IPS-11a (cell line): ENCODE results near the gene CPNE8.

ENCODE experiments used
- H3K4me3 ChIP-seq: one replicate; pipeline ENCODE4 v1.5.1; 2013; ENCODE audit warnings: low read depth, low read length, control low read depth

Gene CPNE8

DNA sequence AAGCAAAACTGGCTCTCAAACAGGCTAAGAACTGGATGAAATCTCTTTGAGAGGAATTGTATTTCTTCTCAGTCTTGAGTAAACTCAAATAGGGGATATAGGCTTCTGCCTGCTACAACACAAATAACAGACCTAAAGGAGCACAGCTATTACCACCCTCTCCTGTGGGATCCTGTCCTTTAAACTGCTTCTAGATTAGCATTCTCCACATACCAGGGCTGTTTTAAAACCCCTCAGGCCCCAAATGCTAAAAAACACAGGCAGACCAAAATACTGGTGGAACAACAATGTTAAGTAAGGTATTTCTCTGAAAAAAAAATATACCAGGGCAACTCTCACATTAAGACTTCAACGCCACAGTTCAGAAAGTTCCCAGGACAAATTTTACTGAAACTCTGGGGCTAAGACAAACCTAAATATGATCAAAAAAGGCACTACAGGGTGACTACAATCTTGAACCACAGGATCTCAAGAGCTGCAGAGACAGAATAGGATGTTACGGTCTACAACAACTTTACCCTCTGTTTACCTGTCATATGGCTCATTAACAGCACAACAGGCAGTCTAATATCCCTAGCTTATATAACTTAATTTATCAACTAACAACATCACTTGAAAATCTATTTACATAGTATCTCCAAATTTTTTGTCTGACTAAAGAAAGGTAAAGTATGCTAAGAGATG, 7.2 kb downstream of the CPNE8 start:
- no peak overlapping the region for H3K4me3 ChIP-seq

DNA sequence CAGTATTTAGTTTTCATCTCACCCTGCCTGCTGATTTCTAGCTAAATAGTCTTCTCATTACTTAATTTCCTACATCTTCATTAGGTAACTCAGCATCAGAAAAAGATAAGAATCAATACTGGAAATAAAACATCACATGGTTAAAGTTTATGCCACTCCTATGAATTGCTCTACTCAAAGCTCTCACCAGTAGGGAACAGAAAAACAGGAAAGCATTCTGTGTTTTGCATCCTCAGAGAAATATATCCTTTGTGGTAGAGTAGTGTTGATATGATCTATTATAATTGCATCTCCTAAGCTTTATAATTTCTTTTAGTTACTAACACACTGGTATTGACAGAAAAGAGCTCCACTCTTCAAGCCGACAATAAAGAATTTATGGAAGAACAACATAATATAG, 9.9 kb downstream of the CPNE8 start:
- no peak overlapping the region for H3K4me3 ChIP-seq

DNA sequence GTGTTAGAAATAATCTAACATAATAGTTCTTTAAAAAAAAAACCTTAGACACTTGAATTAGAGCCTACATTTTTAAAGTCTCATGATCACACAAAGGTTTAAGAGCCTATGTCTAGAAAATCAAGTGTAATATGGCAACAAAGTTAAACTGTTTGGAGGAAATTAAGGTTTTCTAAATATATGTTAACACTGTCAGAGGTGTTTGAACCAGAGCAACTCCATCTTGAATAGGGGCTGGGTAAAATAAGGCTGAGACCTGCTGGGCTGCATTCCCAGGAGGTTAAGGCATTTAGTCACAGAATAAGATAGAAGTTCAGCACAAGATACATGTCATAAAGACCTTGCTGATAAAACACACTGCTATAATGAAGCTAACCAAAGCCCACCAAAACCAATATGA, 12.4 kb downstream of the CPNE8 start:
- H3K4me3 ChIP-seq = no peak overlapping the region

DNA sequence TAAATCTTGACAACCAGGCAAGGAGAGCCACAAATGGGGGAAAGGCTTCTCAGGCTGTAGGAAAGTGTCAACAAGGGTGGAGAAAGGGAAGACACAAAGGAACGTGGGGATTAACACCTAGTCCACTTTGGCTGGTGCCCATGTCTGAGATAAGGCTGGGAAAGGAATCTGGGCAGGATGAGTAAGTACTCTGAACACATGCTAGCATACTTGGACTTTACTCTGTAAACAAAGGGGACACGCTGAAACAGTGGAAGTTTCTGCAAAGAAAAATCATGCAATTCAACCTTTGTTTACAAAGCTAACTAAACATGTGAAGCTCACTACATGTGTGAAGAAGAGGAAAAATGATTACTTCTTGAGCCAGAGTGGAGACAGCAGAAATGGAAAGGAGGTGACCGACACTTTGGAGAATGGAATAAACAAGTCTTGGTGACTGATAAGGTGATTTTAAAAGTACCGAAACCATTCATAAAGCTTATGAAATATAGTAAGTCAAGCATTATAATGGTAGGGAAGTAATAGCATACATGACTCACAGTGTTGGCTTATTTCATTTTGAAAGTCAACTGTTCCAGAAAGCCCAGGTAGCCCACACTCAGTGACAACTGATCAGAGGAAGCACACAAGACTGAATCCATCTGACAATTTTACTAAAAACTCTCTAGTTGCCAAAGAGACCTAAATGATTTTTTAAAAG, 13.2 kb downstream of the CPNE8 start:
- H3K4me3 ChIP-seq = no peak overlapping the region

DNA sequence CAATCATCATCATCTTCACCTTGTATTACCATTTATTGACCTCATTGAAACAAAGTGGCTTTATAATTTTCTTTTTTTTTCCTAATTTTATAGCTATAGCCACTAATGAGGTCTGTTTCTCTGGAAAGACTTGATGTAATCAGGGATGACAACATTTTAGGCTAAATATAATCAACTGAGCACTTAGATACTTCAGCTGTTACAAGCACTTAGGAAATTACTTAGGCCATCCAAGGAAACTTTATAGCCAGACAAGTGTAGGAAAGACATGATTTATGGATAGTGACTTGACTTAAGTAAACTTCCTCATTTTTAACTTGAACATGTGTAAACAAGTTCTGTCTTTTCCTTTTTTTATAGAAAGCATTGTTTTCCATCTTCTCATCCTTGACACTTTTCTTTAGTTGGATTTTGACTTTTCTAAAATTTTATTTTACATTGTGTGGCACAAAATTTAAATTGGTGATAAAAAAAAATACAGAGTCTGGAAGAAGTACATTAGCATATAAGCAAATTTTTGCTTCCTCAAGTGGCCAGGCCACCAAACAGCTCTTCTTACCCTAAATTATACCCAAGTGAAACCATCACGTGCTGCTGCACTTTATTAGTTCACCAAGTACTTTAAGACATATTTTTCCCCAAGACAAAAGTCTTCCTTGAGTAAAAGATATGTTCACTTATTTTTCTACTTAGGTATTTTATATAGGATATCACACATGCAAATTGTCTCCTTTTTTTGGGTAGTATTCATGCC, 15.1 kb downstream of the CPNE8 start:
- no peak overlapping the region for H3K4me3 ChIP-seq

DNA sequence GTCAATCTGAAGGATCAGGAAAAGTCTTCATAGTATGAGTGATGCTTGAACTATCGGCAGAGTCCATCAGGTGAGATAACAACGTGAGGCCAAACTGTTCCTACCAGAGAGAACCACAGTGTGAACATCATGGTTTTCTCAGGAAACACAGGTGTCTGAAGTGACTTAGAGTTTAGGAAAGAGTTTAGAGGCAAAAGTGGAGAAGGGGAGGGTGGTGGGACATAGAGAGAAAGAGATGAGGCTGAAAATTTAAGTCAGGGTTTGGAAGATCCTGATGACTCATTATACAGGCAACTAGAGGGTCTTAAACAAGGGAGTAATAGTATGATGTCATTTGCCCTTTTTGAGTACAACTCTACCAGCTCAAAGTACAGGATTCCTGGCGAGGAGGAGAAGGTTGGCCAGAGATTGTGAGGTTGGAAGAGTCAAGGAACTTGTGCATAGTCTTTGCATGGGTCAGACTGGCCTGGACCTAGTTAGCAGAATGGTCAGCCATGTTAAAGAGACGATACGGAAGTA, 16.0 kb downstream of the CPNE8 start:
- no peak overlapping the region for H3K4me3 ChIP-seq

DNA sequence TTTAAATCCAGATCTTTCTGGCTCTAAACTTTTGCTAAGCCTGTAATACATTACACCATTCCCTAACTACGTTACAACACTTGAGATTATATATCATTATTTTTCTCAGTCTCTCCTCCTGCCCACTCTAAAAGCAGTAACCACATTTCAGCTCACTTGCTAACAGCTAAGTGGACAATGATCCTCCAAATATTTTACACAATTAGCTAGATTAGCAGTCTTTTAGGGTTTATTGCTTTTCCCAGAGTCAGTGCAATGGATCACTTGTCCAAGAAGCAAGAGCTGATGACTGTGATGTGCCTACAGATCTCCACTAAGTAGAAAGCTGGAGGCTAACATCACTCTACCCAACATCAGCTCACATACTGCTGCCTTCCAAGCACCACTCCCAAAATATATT, 17.6 kb downstream of the CPNE8 start:
- no peak overlapping the region for H3K4me3 ChIP-seq

GRCh38 chr12:38886931-38887330, 18.5 kb downstream of the CPNE8 start:
- H3K4me3 ChIP-seq = no peak overlapping the region

GRCh38 chr12:38886064-38886463, 19.3 kb downstream of the CPNE8 start:
- H3K4me3 ChIP-seq = no peak overlapping the region

GRCh38 chr12:38884666-38885065, 20.7 kb downstream of the CPNE8 start:
- H3K4me3 ChIP-seq = no peak overlapping the region

- H3K4me3 ChIP-seq = no peak overlapping the region
Measured at GRCh38 chr12:38883629-38884134, 21.7 kb downstream of the CPNE8 start.

DNA sequence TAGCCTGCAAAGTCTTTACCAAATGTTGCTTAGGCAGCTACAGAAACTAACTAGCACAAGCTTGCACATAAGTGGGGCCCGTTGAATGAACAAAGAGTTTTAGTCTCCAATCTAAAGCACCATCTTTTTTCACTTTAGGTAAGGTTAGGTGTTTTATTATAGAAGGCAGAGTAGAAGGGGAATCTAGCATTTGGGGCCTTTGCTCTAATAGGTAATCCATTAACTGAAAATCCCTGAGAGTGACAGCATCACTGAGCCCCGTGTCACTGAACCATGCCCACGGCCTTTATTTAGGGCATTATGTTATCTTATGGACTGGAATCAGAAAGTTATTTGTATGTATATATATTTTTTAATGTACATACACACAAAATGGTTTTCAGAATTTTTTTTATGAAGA, 25.1 kb downstream of the CPNE8 start:
- H3K4me3 ChIP-seq = no peak overlapping the region

DNA sequence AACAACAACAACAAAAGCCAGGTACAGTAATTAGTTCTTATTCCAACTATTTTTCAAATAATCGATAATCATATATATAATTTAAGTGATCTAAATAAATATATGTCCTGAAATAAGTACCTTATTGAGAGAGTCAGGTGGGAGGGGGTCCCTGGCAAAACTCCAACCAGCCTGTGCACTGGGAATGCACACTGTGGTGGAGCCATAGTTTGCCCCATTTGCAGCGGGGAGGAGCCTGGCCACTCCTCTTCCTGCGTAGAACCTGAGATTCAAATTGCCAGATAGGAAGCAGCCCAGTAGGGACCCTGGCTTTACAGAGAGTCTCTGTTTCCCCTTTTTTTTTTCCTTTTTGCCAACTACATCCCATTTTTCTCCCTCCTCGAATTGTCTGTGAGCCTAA, 26.4 kb downstream of the CPNE8 start:
- no peak overlapping the region for H3K4me3 ChIP-seq

DNA sequence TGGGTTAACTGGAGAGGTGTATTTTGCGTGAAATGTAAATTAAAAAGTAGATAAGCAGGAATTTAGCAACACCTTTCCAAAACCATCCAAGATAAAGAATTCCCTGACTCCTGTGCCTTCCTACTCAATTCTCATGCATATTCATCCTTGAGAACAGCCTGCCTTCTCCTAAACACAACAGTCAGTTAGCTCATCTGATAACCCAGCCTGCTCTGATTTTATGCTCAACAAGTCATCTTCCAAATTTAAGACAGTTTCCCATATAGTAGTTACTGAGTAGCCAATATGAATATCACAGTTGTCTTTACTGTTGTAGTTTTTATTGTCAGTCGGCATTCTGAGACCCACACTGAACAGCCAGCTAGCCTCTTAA, 27.1 kb downstream of the CPNE8 start:
- H3K4me3 ChIP-seq = no peak overlapping the region

DNA sequence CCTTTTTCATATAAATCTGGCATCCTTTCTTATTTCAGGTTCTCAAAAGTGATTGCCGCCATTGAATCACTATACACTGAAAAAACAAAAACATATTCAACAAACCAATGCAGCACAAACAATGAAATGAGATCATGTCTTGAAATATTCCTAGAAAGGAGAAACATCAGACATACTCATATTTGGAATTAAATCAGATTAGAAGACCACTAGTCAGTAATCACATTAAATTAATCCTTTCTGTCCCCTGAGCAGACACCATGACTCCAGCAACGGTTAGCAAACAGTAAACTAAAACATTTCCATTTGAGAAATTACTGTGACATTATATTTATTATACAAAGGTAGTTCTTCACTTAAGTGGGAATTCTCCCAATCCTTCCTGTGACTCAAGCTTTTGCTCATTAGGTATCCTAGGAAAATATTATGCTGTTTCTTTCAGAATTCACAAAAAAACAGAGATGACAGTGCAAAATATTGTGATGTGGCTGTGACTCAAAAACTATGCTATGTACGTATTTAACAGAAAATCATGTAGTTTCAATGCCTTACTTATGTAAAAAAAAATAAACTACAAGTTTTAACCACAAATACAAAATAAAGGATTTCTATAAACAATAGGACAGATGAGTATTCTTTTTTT, 29.7 kb downstream of the CPNE8 start:
- H3K4me3 ChIP-seq = no peak overlapping the region

- no peak overlapping the region for H3K4me3 ChIP-seq
Measured at GRCh38 chr12:38872561-38872960, 32.8 kb downstream of the CPNE8 start.

DNA sequence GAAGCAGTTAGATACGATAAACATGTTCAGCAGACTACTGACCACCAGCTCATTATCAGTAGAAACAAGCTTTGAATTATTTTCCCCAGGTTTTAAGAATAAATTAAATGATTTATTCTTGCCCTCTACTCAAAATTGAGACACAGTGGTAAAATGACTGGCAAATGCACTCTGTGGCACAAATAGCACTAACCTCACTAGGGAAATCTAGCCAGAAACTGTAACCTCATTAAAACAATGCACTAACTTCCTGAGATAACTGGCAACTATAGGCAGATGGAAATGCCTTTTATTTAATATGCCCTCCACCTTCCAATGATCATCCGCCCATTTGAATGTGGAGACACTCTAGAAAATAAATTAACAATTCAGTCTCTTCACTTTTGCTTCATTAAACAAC, 33.2 kb downstream of the CPNE8 start:
- no peak overlapping the region for H3K4me3 ChIP-seq

DNA sequence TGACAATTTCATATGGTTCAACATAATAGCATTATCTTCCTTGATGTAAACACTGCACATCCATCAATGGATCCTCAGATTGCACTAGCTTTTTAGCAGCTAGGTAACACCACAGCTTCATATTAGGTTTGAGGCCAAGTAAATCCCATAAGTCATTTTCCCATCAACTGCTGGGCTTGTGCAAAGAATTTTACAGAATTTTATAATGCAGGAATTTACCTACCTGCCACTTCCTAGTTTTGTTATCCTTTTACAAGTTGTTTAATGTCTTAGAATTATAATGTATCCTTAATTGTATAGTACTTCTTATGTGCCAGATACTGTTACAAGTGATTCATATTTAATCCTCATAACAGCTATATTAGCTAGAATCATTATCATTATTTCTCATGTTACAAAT, 36.4 kb downstream of the CPNE8 start:
- no peak overlapping the region for H3K4me3 ChIP-seq

- no peak overlapping the region for H3K4me3 ChIP-seq
Measured at GRCh38 chr12:38850461-38850860, 54.9 kb downstream of the CPNE8 start.

- H3K4me3 ChIP-seq = no peak overlapping the region
Measured at GRCh38 chr12:38847247-38847646, 58.1 kb downstream of the CPNE8 start.

GRCh38 chr12:38844267-38844666, 61.1 kb downstream of the CPNE8 start:
- H3K4me3 ChIP-seq = no peak overlapping the region
